SU-DHL-6 (cell line): ENCODE data around the gene GGA3.

Source experiments
- H2AFZ ChIP-seq: fragments of 200-600 bp; sonication (generic); 2 replicates; pipeline ENCODE4 v1.6.1; 2014; ENCODE audit warnings: low read depth, mild to moderate bottlenecking, moderate library complexity, mixed read lengths, antibody characterized with exemption, low read length; ENCODE audit not compliant: severe bottlenecking
- H3F3A ChIP-seq: fragments of 200-600 bp; shearing (Covaris generic); 2 replicates; pipeline ENCODE4 v1.6.0; 2016; ENCODE audit warnings: antibody characterized with exemption, mild to moderate bottlenecking; ENCODE audit not compliant: insufficient read depth
- H3K27ac ChIP-seq: fragments of 200-600 bp; sonication (generic); 2 replicates; pipeline ENCODE4 v1.5.1; 2016; ENCODE audit warnings: low read depth, mild to moderate bottlenecking, low read length, moderate library complexity, mixed read lengths
- H3K27me3 ChIP-seq: fragments of 200-600 bp; sonication (generic), shearing (Covaris generic); 2 replicates; pipeline ENCODE4 v1.6.0; 2014; ENCODE audit warnings: mild to moderate bottlenecking, low read length
- H3K36me3 ChIP-seq: fragments of 200-600 bp; sonication (generic); 2 replicates; pipeline ENCODE4 v1.6.1; 2014; ENCODE audit warnings: mild to moderate bottlenecking, low read length, mixed read lengths
- H3K4me2 ChIP-seq: fragments of 300-600, 200-600 bp; shearing (Covaris generic), sonication (generic); 2 replicates; pipeline ENCODE4 v1.6.0; 2014; ENCODE audit warnings: low read length, low read depth, mild to moderate bottlenecking; ENCODE audit not compliant: poor library complexity, severe bottlenecking
- H3K4me3 ChIP-seq: fragments of 200-600 bp; sonication (generic); 2 replicates; pipeline ENCODE4 v1.5.1; 2014; ENCODE audit warnings: antibody characterized with exemption, low read length, mild to moderate bottlenecking, mixed read lengths; ENCODE audit not compliant: insufficient read depth, poor library complexity, severe bottlenecking
- H3K79me2 ChIP-seq: fragments of 200-600 bp; sonication (generic); 2 replicates; pipeline ENCODE4 v1.6.1; 2014; ENCODE audit warnings: mild to moderate bottlenecking, low read length, moderate library complexity; ENCODE audit not compliant: insufficient read depth
- H3K9ac ChIP-seq: fragments of 200-600 bp; sonication (generic); 2 replicates; pipeline ENCODE4 v1.7.0; 2014; ENCODE audit warnings: mild to moderate bottlenecking, low read length
- H3K9me2 ChIP-seq: fragments of 200-600 bp; sonication (generic); replicated peaks from 2 replicates; pipeline ENCODE4 v1.6.1; 2014; ENCODE audit warnings: low read length; ENCODE audit not compliant: insufficient read depth
- H3K9me3 ChIP-seq: fragments of 200-600 bp; sonication (generic); 2 replicates; pipeline ENCODE4 v1.6.1; 2014; ENCODE audit warnings: low read length, mixed read lengths; ENCODE audit not compliant: insufficient read depth
- H4K20me1 ChIP-seq: fragments of 200-600 bp; sonication (generic); 2 replicates; pipeline ENCODE4 v1.6.1; 2014; ENCODE audit warnings: low read depth, mild to moderate bottlenecking, antibody characterized with exemption, low read length, moderate library complexity, mixed read lengths
- EZH2phosphoT487 ChIP-seq: fragments of 200-600 bp; sonication (generic), shearing (Covaris generic); conservative IDR thresholded peaks from 2 replicates; pipeline ENCODE4 v1.6.1; 2018; ENCODE audit warnings: mild to moderate bottlenecking, antibody characterized with exemption, low read length, moderate library complexity, mixed read lengths
- TF ChIP-seq, protein P1 (sequence below): fragments of 200-600 bp; sonication (generic); IDR thresholded peaks from one replicate; pipeline ENCODE4 v1.5.1; 2017; ENCODE audit warnings: antibody characterized with exemption, mild to moderate bottlenecking, low read length, moderate library complexity; ENCODE audit not compliant: insufficient read depth, poor library complexity, severe bottlenecking

GGA3 gene

GRCh38 chr17:75219815-75220214, 41.6 kb downstream of the GGA3 start:
- no peak overlapping the region for H2AFZ ChIP-seq
- no peaks in the 10 kb centered on the region for H3K9me3 ChIP-seq
- TF ChIP-seq, protein P1, sequence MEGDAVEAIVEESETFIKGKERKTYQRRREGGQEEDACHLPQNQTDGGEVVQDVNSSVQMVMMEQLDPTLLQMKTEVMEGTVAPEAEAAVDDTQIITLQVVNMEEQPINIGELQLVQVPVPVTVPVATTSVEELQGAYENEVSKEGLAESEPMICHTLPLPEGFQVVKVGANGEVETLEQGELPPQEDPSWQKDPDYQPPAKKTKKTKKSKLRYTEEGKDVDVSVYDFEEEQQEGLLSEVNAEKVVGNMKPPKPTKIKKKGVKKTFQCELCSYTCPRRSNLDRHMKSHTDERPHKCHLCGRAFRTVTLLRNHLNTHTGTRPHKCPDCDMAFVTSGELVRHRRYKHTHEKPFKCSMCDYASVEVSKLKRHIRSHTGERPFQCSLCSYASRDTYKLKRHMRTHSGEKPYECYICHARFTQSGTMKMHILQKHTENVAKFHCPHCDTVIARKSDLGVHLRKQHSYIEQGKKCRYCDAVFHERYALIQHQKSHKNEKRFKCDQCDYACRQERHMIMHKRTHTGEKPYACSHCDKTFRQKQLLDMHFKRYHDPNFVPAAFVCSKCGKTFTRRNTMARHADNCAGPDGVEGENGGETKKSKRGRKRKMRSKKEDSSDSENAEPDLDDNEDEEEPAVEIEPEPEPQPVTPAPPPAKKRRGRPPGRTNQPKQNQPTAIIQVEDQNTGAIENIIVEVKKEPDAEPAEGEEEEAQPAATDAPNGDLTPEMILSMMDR, result no peak
- TF ChIP-seq EZH2phosphoT487, result no peak
- H3K4me3 ChIP-seq, result no peak overlapping the region
- no peak overlapping the region for H3K4me2 ChIP-seq
- H3K27ac ChIP-seq, result no peak overlapping the region
- H3F3A ChIP-seq, result no peaks in the 10 kb centered on the region
- H3K9me2 ChIP-seq, result no peaks in the 10 kb centered on the region
- peaks cover 4% of the 10 kb centered on the region; the same call in 1 of the 2 replicates for H3K79me2 ChIP-seq
- H3K27me3 ChIP-seq, result no peaks in the 10 kb centered on the region
- H3K9ac ChIP-seq, result no peak overlapping the region
- H3K36me3 ChIP-seq, result peaks cover 9% of the 10 kb centered on the region; the same call in 1 of the 2 replicates
- H4K20me1 ChIP-seq, result no peaks in the 10 kb centered on the region

DNA sequence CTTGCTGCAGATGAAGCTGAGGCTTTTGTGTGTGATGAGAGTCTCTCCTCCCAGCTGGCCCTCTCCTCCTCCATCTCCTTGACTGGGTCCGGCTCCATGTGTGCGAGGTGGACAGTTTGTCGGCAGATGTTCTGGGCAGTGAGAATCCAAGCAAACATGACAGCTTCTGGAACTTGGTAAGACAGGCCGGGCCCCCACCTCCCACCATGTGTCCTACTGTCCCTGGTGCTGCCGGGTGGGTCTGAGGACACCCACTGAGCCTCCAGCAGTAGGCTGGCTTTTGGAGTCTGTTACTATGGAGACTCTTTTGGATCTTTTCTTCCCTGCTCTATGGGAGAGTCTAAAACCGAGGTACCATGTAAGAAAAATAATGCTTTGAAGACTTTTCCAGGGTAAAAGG, 43.3 kb downstream of the GGA3 start:
- Histone ChIP-seq H3K9me3 (no peaks in the 10 kb centered on the region), H3F3A (no peaks in the 10 kb centered on the region), H3K4me3 (no peak overlapping the region), H3K36me3 (peaks cover 14% of the 10 kb centered on the region; the same call in 1 of the 2 replicates), H3K9me2 (no peaks in the 10 kb centered on the region), H3K27me3 (no peaks in the 10 kb centered on the region), H3K4me2 (no peak overlapping the region), H3K79me2 (peaks cover 4% of the 10 kb centered on the region; the same call in 1 of the 2 replicates), H2AFZ (no peak overlapping the region), H3K9ac (no peak overlapping the region), H4K20me1 (no peaks in the 10 kb centered on the region), H3K27ac (no peak overlapping the region)
- TF ChIP-seq, protein P1, result no peak
- TF ChIP-seq EZH2phosphoT487, result no peak

DNA sequence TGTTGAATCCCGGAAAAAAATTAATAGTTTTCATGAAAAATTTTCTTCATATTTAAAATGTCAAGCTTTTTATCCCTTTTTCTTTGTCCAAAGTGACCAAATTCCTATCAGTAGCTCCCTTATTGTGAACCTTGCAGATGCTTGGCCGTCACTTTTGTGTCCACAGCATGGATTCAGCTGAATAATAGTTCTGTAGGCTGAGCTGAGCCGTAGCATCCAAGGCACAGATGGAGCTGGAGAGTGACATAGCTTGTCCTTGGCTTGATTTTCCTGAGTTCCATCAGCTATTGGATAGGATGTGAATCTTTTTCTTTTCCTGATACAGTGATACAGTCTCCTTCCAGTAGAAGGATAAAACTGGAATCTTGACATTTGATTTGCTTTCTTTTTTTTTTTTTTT, 52.3 kb downstream of the GGA3 start:
- H3K36me3 ChIP-seq, result peaks cover 35% of the 10 kb centered on the region
- TF ChIP-seq, protein P1, result no peak
- TF ChIP-seq EZH2phosphoT487, result no peak

More for the DNA sequence above, 52.3 kb downstream of the GGA3 start:
- peaks cover 61% of the 10 kb centered on the region for H3K79me2 ChIP-seq
- H3K9me3 ChIP-seq, result no peaks in the 10 kb centered on the region
- H2AFZ ChIP-seq, result no peak overlapping the region
- H4K20me1 ChIP-seq, result no peaks in the 10 kb centered on the region
- no peaks in the 10 kb centered on the region for H3F3A ChIP-seq
- no peaks in the 10 kb centered on the region for H3K9me2 ChIP-seq
- no peak overlapping the region for H3K27ac ChIP-seq
- H3K27me3 ChIP-seq, result no peaks in the 10 kb centered on the region
- H3K9ac ChIP-seq, result no peak overlapping the region
- H3K4me3 ChIP-seq, result no peak overlapping the region
- H3K4me2 ChIP-seq, result no peak overlapping the region
